Measurements from ENCODE around the gene SLCO2A1.

The SLCO2A1 gene

GRCh38 chr3:133896002-133896761, 133.5 kb downstream of the SLCO2A1 start:
- H3K36me3 ChIP-seq (ENCODE audit: control insufficient read depth in 2 of 2, insufficient read depth in 1 of 2, low read length in 2 of 2): no peaks in the 10 kb centered on the region
- ChIA-PET CTCF (interaction anchor here (0.6 kb wide), 1 partner anchor 831 kb away, joined by 3 read pairs; no protein-coding TSS in a partner anchor), POLR2A (no interaction called here)
- H3K4me1 ChIP-seq (ENCODE audit: control insufficient read depth, insufficient read depth, low read length): no peaks in the 10 kb centered on the region; the same call in 1 of the 2 replicates
- TF ChIP-seq REPIN1 (tag by site-specific recombination; IDR thresholded peaks at IDR 0.05; ENCODE audit: low read depth): no peak
- H3K9me3 ChIP-seq (ENCODE audit: control insufficient read depth, insufficient read depth, low read depth, low read length): no peaks in the 10 kb centered on the region
- no peak overlapping the region for H3K27ac ChIP-seq (ENCODE audit: extremely low read depth, low read depth, low read length)
- H3K4me3 ChIP-seq (ENCODE audit: low read depth, low read length): peak overlapping the region; percentile 79

- ChIA-PET CTCF (no interaction called here), POLR2A (no interaction called here)
- peak within 1 kb of the TSS; percentile 56; the same call in 1 of the 2 replicates for H3K27ac ChIP-seq (ENCODE audit: extremely low read depth, low read depth, low read length)
- H3K4me1 ChIP-seq (ENCODE audit: control insufficient read depth, insufficient read depth, low read length): no peaks in the 10 kb centered on the region; the same call in 1 of the 2 replicates
- H3K9me3 ChIP-seq (ENCODE audit: control insufficient read depth, insufficient read depth, low read depth, low read length): no peaks in the 10 kb centered on the region
- no peaks in the 10 kb centered on the region for H3K36me3 ChIP-seq (ENCODE audit: control insufficient read depth in 2 of 2, insufficient read depth in 1 of 2, low read length in 2 of 2)
- peak within 1 kb of the TSS; percentile 79 for H3K4me3 ChIP-seq (ENCODE audit: low read depth, low read length)
- 0 out of 2 replicates have a peak, but pooled peaks have one; percentile 16 for TF ChIP-seq ZNF366 (tag by site-specific recombination; conservative IDR thresholded peaks at IDR 0.05)
- TF ChIP-seq ZBTB26 (tag by site-specific recombination; optimal IDR thresholded peaks at IDR 0.05): peak; percentile 97
- TF ChIP-seq ZNF146 (tag by site-specific recombination; IDR thresholded peaks at IDR 0.05): 0 out of 2 replicates have a peak, but pooled peaks have one; percentile 5
- peak; percentile 69 for TF ChIP-seq KLF17 (tag by site-specific recombination; IDR thresholded peaks at IDR 0.05)
- no peak for TF ChIP-seq YY1 (tag by site-specific recombination; IDR thresholded peaks at IDR 0.05)
- TF ChIP-seq ZNF302 (tag by site-specific recombination; IDR thresholded peaks at IDR 0.05; ENCODE audit: low read depth): no peak
- TF ChIP-seq KLF9 (tag by site-specific recombination; IDR thresholded peaks at IDR 0.05; ENCODE audit: low read depth): peak; percentile 52; the same call in 1 of the 2 replicates
- TF ChIP-seq ZNF341 (tag by site-specific recombination; IDR thresholded peaks at IDR 0.05; ENCODE audit: low read depth): peak; percentile 73
- 0 out of 2 replicates have a peak, but pooled peaks have one; percentile 13 for TF ChIP-seq ZNF596 (tag by site-specific recombination; IDR thresholded peaks at IDR 0.05)
- peak; percentile 98 for TF ChIP-seq ZFHX2 (tag by site-specific recombination; conservative IDR thresholded peaks at IDR 0.05)
- TF ChIP-seq KLF1 (tag by site-specific recombination; IDR thresholded peaks at IDR 0.05): peak; percentile 84
- TF ChIP-seq ZNF416 (tag by site-specific recombination; IDR thresholded peaks at IDR 0.05): no peak
- peak; percentile 56 for TF ChIP-seq SP2 (tag by site-specific recombination; IDR thresholded peaks at IDR 0.05)
- TF ChIP-seq SP3 (tag by site-specific recombination; IDR thresholded peaks at IDR 0.05): peak; percentile 77
- TF ChIP-seq ZNF610 (tag by site-specific recombination; IDR thresholded peaks at IDR 0.05; ENCODE audit: borderline replicate concordance): 0 out of 2 replicates have a peak, but pooled peaks have one; percentile 39
- TF ChIP-seq ZNF449 (tag by site-specific recombination; IDR thresholded peaks at IDR 0.05): 0 out of 2 replicates have a peak, but pooled peaks have one; percentile 23
- TF ChIP-seq ZNF335 (tag by site-specific recombination; conservative IDR thresholded peaks at IDR 0.05): peak; percentile 74
- TF ChIP-seq SP7 (tag by site-specific recombination; IDR thresholded peaks at IDR 0.05): peak; percentile 63
- TF ChIP-seq FEZF1 (tag by site-specific recombination; IDR thresholded peaks at IDR 0.05): no peak
- no peak; the same call in 1 of the 2 replicates for TF ChIP-seq GLIS2 (tag by site-specific recombination; IDR thresholded peaks at IDR 0.05)
- peak; percentile 31; the same call in 1 of the 2 replicates for TF ChIP-seq KLF7 (tag by site-specific recombination; IDR thresholded peaks at IDR 0.05; ENCODE audit: borderline replicate concordance)
- TF ChIP-seq REST (tag by site-specific recombination; IDR thresholded peaks at IDR 0.05): no peak
- TF ChIP-seq ZNF776 (tag by site-specific recombination; IDR thresholded peaks at IDR 0.05; ENCODE audit: borderline replicate concordance): no peak
- TF ChIP-seq ZNF76 (tag by site-specific recombination; IDR thresholded peaks at IDR 0.05; ENCODE audit: borderline replicate concordance, low read depth): peak; percentile 41; the same call in 1 of the 2 replicates
- peak; percentile 92 for TF ChIP-seq GLIS1 (tag by site-specific recombination; IDR thresholded peaks at IDR 0.05)
Observed at GRCh38 chr3:133895208-133896001, 134.3 kb downstream of the SLCO2A1 start, which contains the start of gene RAB6B. Gene RAB6B (minus strand): TSS chr3:133895882. CDS start chr3:133895466, 416 bp downstream.
